ENCODE results near the gene CASKIN1. TPM values are rescaled to one million over a fixed set of nuclear protein-coding genes. Genes with fewer than 3 reads are reported as not detected.

CASKIN1 gene
- total and polyA plus RNA-seq, 9 donors, result 0.10 to 2.4 (median 0.56) TPM; not detected in 1

DNA sequence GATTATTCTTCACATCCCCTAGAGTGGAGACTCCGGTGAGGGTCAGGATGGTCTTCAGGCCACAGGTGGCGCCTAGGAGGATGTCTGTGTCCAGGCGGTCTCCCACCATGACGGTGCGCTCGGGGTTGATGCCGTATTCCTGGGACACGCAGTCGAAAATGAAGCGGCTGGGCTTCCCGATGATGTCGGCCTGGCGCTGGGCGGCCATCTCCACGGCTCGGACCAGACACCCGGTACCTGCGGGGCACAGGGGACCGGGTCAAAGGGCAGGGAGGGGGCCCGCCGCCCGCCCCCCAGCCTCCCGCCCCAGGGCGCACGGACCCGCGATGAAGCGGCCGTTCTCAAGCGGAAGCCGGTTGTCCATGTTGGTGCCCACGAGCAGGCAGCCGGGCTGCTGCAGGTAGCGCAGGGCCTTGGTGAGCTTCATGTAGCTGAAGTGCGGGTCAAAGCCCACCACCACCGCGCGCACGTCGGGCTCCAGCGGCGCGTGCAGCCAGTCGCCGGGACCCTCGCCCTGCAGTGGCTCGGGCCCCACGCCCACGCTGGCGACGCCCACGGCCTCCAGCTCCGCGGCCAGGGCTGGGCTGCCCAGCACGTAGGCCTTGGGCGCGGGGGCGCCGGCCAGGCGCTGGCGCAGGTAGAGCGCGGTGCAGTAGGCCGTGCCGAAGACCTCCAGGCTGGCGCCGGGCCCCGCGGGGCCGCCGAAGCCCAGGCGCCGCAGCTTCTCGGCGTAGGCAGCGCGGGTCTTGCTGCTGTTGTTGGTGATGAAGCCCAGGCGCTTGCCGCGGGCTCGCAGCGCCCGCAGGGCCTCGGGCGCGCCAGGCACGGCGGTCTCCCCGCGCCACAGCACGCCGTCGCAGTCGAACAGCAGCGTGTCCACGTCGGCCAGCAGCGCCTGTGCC lies 17.7 kb upstream of the CASKIN1 start:
- Histone ChIP-seq H3K4me1 (ENCODE audit: insufficient read depth) (peaks cover 8% of the 10 kb centered on the region), H3K27me3 (no peaks in the 10 kb centered on the region), H3K36me3 (no peaks in the 10 kb centered on the region), H3K27ac (peak overlapping the region in 1 of 2 donors; percentile 39), H3K4me3 (peak overlapping the region; percentile 68), H3K9me3 (no peaks in the 10 kb centered on the region)
- intact Hi-C loops (cut with DNase I), result no loop called here
- TF ChIP-seq EP300 (IDR thresholded peaks at IDR 0.05) (no peak), POLR2A (IDR thresholded peaks at IDR 0.05) (no peak)
- TF ChIP-seq, protein P1, sequence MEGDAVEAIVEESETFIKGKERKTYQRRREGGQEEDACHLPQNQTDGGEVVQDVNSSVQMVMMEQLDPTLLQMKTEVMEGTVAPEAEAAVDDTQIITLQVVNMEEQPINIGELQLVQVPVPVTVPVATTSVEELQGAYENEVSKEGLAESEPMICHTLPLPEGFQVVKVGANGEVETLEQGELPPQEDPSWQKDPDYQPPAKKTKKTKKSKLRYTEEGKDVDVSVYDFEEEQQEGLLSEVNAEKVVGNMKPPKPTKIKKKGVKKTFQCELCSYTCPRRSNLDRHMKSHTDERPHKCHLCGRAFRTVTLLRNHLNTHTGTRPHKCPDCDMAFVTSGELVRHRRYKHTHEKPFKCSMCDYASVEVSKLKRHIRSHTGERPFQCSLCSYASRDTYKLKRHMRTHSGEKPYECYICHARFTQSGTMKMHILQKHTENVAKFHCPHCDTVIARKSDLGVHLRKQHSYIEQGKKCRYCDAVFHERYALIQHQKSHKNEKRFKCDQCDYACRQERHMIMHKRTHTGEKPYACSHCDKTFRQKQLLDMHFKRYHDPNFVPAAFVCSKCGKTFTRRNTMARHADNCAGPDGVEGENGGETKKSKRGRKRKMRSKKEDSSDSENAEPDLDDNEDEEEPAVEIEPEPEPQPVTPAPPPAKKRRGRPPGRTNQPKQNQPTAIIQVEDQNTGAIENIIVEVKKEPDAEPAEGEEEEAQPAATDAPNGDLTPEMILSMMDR (IDR thresholded peaks at IDR 0.05), result no peak
- peak in 3 of 5 donors; percentile 35 to 58 (median 50) for DNase-seq
- 0 to 1% (median 1%) methylated on average over 55 to 98 of the region's 98 CpGs for WGBS, 3 donors

DNA sequence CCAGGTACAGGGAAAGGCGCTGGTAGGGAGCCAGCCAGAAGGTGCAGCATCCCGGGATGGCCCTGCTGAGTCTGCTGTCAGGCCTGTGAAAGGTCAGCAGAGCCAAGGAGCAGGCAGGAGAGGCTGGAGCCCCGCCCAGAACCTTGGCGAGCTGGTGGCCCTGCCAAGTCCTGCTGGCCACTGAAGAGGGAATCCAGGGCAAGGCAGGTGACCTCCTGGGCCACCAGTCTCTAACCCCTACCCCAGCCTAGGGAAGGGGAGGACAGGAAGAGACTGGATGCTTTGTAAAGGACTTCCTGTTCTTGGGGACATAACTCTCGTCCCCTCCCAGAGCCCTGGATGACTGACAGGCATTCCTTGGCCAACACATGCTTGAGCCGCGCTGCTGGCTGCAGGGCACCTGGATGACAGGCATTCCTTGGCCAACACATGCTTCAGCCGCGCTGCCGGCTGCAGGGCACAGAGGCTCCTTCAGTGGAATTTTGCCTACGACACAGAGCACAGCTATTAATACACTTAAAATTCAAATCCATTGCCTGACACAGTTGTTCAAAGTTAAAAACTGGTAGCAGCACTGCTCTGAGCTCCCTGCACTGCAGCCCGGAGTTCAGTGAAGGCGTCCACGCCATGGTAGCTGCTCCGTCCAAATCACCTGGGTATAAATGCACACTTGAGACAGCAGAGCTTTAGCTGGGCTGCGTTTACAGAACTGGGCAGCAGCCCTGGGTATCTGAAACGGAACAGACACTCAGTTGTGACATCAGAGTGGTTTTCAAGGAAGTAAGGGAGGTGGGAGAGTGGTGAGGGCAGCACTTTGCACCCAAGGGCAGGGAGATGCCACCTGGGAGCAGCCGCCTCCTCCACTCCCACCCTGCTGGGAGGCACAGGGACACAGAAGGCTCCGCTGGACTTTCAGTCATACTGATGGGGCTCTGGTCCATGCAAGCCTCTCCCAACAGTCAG lies 16.2 kb upstream of the CASKIN1 start:
- 61 to 70% (median 64%) methylated on average over 19 of the region's 19 CpGs for WGBS, 3 donors
- no peaks in the 10 kb centered on the region for H3K9me3 ChIP-seq
- DNase-seq, result no peak
- no peak overlapping the region for H3K27ac ChIP-seq
- TF ChIP-seq EP300 (IDR thresholded peaks at IDR 0.05), result no peak
- TF ChIP-seq, protein P1 (IDR thresholded peaks at IDR 0.05), result no peak
- no peak for TF ChIP-seq POLR2A (IDR thresholded peaks at IDR 0.05)
- peaks cover 8% of the 10 kb centered on the region for H3K4me1 ChIP-seq (ENCODE audit: insufficient read depth)
- H3K4me3 ChIP-seq, result no peak overlapping the region
- intact Hi-C loops (cut with DNase I), result no loop called here
- H3K36me3 ChIP-seq, result no peaks in the 10 kb centered on the region
- no peaks in the 10 kb centered on the region for H3K27me3 ChIP-seq

DNA sequence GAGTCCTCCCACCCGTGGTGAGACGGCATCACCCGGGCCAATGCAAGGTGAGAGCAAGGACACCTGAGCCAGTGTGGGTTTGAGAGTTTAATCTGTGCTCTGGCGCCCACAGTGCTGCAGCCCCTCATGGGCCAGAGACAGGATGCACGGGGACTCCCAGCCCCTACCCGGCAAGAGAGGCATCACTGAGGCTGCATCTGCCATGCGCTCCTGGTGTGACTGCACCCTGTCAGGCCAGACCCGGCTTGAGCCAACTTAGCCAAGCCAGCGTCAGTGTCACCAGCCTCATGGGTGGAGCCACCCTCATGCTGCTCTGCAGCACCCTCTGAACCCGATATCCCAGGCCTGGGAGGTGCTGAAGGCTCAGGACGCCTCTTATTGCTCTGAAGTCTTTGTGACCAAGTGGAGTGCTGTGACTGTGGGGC lies 15.5 kb upstream of the CASKIN1 start:
- Histone ChIP-seq H3K4me3 (no peak overlapping the region), H3K36me3 (no peaks in the 10 kb centered on the region), H3K27me3 (no peaks in the 10 kb centered on the region), H3K4me1 (ENCODE audit: insufficient read depth) (peaks cover 8% of the 10 kb centered on the region), H3K27ac (no peak overlapping the region), H3K9me3 (no peaks in the 10 kb centered on the region)
- 72 to 82% (median 73%) methylated on average over 9 to 11 of the region's 11 CpGs for WGBS, 3 donors
- TF ChIP-seq POLR2A (IDR thresholded peaks at IDR 0.05), result no peak
- TF ChIP-seq, protein P1 (IDR thresholded peaks at IDR 0.05), result no peak
- TF ChIP-seq EP300 (IDR thresholded peaks at IDR 0.05), result no peak
- no peak for DNase-seq
- intact Hi-C loops (cut with DNase I), result no loop called here
